Activated CD8-positive, alpha-beta memory T cell treated with anti-CD3 and anti-CD28 coated beads for 36 hours (primary cell): ENCODE measurements around the gene ST6GALNAC4. TPM values are rescaled to one million over a fixed set of nuclear protein-coding genes. Genes with fewer than 3 reads are reported as not detected.

Experiments used
- CTCF ChIA-PET: fragments of 350-600 bp; sonication (Branson Sonifier 250); formaldehyde crosslinking; loops from one replicate; lab custom pipeline; 2021; ENCODE audit warnings: antibody characterized with exemption; lab: Charles Lee
- POLR2A ChIA-PET: fragments of 350-600 bp; sonication (Branson Sonifier 250); formaldehyde crosslinking; loops from one replicate; lab custom pipeline; 2021; ENCODE audit warnings: antibody characterized with exemption; lab: Charles Lee
- total RNA-seq, 2 experiments: library from RNA; stranded (reverse); gene quantifications; one replicate each; pipeline ENCODE4 v1.2.3, GENCODE V29; 2021

The ST6GALNAC4 gene
- total RNA-seq, 2 experiments from 2014 or later: 44.1 to 44.2 TPM

DNA sequence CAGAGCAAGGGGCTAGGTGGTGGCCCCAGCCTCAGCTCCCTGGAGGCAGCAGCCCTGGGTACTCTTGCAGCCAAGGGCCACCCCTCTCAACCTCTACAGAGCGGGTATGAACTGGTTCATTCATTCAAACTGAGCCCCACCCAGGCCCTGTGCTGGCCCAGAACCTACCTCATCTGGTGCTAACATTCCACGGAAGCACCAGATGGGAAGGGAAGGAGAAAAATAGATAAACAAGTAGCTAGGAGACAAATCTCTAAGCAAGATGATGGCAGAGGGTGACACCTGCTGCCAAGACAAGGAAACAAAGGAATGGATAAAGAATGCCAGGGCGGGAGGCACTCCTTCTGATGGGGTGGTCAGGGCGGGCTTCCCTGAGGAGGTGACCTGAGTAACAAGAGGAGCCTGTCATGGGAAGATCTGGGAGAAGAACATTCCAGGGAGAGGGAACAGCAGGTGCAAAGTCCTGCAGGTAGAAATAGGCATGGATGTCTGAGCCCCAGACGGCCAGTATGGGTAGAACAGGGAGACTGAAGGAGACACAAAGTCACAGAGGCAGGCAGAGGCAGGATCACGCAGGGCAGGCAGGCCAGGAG lies 6.1 kb downstream of the ST6GALNAC4 start:
- CTCF ChIA-PET: interaction anchor here (0.8 to 2.2 kb wide), 4 partner anchors 11 to 59 kb away, joined by 3 to 8 read pairs (median 3); partner anchors contain the start of gene ST6GALNAC6
- POLR2A ChIA-PET: no interaction called here

DNA sequence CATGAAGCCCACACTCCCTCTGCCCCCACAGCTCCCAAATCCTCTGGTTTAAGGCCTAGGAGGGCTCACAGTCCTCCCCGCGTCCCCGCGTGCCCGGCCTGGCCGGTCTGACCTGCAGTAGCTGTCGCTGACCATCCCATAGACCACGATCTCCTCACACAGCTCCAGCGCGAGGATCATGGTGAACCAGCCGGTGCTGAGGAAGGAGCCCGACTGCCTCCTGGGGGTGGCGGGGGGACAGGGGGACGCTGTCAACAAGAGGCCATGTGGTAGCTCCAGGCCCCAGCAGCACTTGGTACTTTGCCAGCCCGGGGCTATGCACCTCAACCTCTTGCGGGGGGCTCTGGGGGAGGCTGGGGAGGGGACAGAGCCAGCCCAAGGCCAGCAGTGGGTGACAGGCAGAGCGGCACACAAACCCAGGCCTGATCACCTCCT lies 7.0 kb downstream of the ST6GALNAC4 start:
- CTCF ChIA-PET: interaction anchor here (0.8 to 2.2 kb wide), 4 partner anchors 10 to 58 kb away, joined by 3 to 8 read pairs (median 4); partner anchors contain the start of gene ST6GALNAC6

DNA sequence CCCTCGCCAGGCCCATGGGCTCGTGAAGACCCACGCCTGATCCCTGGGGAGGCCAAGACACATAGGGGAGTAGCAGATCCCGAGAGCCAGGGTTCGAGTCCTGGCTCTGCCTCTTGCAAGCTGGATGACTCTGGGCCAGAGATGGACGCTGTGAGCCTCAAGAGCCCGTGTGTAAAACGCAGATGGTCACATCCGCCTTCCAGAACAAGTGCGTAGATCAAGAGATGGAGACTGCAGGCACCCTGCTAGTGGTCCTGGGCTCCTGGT lies 8.2 kb downstream of the ST6GALNAC4 start:
- ChIA-PET POLR2A (no interaction called here), CTCF (interaction anchor here (2.2 kb wide), 1 partner anchor 39 kb away, joined by 8 read pairs; no protein-coding TSS in a partner anchor)

More for the DNA sequence above, 7.0 kb downstream of the ST6GALNAC4 start:
- POLR2A ChIA-PET: interaction anchor here (0.6 kb wide), 1 partner anchor 132 kb away, joined by 3 read pairs; no protein-coding TSS in a partner anchor

DNA sequence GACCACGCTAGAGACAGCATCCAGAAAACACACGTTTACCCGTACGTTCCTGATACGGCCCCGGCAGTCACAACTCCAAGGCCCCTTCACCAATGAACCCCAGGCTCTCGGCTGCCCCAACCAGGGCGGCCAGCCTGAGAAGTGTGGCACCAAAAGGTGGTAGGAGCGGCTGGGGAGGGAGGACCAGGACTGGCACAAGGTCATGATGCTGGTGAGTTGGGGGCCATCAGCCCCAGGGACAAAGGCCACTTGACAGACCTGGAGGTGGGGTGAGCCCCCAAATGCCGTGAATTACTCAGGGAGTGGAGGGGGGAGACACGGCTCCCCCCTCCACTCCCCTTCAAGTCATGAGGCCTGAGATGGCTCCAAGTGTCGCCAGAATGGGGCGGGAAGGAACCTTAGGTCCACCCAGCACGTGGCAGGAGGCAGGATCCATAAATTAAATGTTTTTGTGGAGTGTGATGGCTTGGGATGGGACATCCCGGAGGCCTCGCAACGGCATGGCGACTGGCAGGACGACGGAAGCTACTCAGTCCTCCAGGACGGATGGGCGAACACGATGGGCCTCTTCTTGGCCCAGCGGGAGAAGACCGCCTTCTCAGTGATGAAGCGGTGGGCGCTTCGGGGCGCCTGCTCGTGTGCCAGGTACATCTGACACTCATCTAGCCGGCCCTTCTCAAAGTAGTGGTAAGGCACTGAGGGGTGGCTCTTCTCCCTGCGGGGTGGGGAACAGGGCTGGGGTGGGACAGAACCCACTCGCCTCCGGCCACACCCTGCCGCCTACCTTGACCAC lies 8.8 kb downstream of the ST6GALNAC4 start:
- ChIA-PET CTCF (interaction anchor here (0.6 to 0.8 kb wide), 2 partner anchors 13 to 394 kb away, joined by 3 read pairs; no protein-coding TSS in a partner anchor), POLR2A (no interaction called here)

DNA sequence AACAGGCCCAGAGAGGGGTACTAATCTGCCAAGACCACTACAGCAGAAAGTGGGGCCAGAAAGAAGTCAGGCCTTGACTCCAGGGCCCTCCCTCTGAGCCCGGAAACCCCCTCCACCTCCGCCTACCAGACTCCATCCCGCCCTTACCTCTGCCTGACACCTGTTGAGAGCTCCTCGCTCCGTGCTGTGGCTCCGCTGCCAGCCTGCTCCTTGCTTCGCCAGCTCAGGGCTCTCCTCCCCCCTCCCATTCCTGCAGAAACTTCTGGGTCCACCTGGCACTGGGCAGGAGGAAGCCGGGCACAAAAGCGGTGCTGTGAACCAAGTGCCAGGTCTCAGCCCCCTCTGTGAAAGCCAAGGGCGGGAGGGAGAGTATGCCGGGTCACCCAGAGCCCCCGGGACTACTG lies 11.1 kb downstream of the ST6GALNAC4 start:
- ChIA-PET CTCF (interaction anchor here (0.5 to 2.3 kb wide), 6 partner anchors 11 to 291 kb away, joined by 3 to 17 read pairs (median 4); partner anchors contain the start of genes DPM2, SH2D3C, ST6GALNAC4 and TOR2A), POLR2A (interaction anchor here (1.4 to 4.2 kb wide), 3 partner anchors 10 to 171 kb away, joined by 3 to 52 read pairs (median 10); partner anchors contain the start of genes ST6GALNAC4 and TOR2A)

DNA sequence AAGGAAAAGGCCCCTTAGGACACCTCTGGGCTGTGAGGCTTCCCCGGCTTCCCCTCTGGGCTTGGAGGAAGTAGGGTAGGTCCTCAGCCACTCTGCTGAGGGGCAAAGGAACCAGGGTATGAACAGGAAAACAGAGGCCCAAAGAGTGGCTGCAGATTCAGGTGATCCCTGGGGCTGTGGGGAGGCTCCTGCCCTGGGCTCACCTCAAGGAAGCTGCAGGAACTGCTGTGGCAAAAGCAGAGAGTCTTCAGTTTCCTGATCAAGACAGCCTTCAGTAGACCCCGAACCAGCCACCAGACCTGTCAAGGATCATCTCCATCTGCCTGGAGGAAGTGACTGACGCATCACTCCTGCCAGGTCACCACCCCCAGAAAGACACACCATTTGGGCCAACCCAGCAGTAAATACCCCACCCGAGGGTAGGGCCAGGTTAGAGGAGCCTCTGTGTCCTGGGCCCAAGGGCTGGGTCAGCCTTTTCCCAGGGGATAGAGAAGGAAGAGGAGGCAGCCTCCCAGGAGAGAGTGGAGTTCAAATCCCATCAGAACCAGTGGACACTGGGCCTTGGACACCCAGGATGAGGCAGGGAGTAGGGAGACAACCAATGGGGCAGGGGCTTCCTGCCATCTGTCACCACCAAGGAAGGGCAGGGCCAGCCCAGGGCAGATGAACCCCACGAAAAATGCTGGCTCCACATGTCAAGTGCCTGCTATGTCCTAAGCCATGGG lies 11.7 kb downstream of the ST6GALNAC4 start:
- CTCF ChIA-PET: interaction anchor here (0.9 to 2.3 kb wide), 5 partner anchors 11 to 121 kb away, joined by 3 to 17 read pairs (median 7); partner anchors contain the start of genes DPM2 and ST6GALNAC4
- POLR2A ChIA-PET: interaction anchor here (1.3 to 4.2 kb wide), 4 partner anchors 11 to 454 kb away, joined by 3 to 52 read pairs (median 5); partner anchors contain the start of genes CDK9, LRSAM1, RPL12 and ST6GALNAC4

DNA sequence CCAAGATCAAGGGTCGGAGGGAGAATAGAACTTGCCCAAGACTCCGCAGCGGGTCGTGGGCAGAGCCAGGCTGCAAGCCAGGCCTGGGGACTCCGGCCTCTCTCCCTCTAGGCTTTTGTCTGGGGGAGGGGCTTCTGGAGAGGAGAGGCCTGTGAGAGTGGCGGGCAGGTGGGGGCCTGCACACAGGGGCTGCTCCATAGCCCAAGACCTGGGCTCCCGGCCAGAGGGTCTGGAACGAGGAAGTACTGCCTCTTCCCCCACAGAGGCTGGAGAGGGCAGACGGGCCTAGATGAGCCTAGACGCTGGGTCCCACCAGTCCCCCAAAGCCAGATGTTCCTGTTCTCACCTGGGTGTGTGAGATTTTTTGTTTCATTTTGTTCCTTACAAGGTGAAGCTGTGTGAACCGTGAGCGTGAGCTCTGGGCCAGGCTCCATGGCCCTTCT lies 12.3 kb downstream of the ST6GALNAC4 start:
- ChIA-PET POLR2A (interaction anchor here (1.0 to 4.2 kb wide), 5 partner anchors 11 to 453 kb away, joined by 3 to 52 read pairs (median 5); partner anchors contain the start of genes CDK9, LRSAM1, RPL12 and SH2D3C), CTCF (interaction anchor here (0.7 to 2.3 kb wide), 4 partner anchors 12 to 120 kb away, joined by 3 to 13 read pairs (median 5); partner anchors contain the start of gene ST6GALNAC4)

DNA sequence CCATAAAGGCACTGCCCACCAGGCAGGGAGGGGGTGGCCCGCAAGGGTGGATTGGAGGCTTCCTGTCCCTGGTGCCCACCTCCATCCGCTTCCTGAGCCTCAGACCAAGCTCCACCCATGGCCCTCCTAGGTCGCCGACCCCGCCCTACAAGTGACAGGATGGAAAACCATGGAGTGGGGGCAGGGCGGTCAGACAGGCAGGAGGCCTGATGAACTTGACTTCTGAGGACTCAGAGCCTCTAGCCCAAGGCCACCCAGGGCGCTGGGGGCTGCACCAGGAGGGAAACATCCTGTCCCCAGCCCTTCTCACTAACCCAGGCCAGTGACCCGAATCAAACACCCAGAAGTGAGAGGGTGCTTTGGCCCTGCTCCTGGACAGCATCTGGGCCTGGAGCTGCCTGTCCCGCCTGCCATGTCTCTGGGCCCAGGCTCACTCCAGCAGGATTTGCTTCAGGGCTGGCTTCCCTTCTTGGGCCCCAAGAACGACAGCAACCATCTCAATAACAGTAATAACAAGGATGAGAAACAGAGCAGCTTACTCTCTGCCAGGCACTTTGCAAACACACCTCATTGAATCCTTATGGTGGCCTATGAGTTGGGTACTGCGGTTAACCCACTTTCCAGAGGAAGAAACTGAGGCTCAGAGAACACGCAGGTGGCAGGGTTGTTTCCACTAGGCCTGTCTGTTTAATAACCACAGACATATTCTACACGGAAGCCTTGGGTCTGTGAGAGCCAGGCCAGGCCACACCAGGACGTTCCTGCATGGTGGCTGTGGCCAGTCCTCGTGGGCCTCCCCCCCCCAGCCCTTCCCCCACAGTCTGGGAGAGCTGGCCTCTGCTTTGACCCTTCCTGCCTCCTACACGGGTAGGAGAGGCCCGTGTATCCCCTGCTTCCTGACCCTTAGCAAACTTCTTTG lies 13.0 kb downstream of the ST6GALNAC4 start:
- CTCF ChIA-PET: interaction anchor here (0.7 to 2.3 kb wide), 6 partner anchors 13 to 119 kb away, joined by 3 to 13 read pairs (median 4); partner anchors contain the start of genes PIP5KL1 and ST6GALNAC4
- POLR2A ChIA-PET: interaction anchor here (0.7 to 4.2 kb wide), 6 partner anchors 12 to 453 kb away, joined by 3 to 52 read pairs (median 4); partner anchors contain the start of genes CDK9, LRSAM1, RPL12 and SH2D3C

DNA sequence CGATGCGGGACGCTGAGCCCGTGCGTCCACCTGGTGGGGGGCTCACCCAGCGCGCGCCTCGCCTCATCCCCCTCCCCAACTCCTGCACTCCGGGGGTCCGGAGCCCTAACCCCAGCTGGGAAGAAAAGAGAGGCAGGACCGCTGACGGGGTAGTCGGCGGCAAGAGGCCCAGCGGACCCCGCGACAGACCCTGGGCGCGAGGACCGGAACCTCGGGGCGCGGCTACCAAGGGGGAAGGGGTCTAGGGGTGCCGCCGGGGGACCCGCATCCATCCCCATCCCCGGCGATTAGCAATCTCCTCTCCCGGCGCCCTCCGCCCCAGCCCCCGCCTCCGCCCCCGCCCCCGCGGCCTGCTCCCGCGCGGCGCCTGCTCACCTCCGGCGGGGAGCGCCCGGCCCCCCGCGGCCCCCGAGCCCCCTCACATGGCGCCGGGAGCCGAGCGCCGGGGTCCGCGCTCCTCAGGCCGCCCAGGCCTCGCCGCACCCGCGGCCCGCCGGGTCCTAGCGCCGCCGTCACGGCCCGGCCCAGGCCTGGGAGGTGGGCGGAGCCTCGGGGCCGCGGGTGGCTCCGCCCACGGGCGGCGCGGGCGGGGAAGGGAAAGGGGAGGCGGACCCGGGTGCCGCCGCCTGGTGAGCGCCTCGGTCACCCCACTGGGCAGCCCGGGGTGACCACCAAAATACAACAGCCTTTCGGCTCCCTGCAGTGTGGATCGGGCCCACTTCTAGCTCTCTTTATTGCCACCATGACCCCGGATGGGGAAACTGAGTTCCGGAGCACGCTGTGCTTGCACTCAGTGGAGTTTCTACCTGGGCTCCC lies 17.5 kb downstream of the ST6GALNAC4 start, which contains the start of gene ST6GALNAC6:
Gene ST6GALNAC6, minus strand, starts transcription at position 476 of the 816 bp plus-strand sequence. CDS start 1,622 bp downstream, outside the sequence.
- ChIA-PET POLR2A (interaction anchor here (1.0 to 1.4 kb wide), 2 partner anchors 16 to 111 kb away, joined by 3 to 10 read pairs; no protein-coding TSS in a partner anchor), CTCF (interaction anchor here (0.9 to 2.2 kb wide), 5 partner anchors 10 to 129 kb away, joined by 3 to 6 read pairs (median 5); partner anchors contain the start of gene ST6GALNAC4)

DNA sequence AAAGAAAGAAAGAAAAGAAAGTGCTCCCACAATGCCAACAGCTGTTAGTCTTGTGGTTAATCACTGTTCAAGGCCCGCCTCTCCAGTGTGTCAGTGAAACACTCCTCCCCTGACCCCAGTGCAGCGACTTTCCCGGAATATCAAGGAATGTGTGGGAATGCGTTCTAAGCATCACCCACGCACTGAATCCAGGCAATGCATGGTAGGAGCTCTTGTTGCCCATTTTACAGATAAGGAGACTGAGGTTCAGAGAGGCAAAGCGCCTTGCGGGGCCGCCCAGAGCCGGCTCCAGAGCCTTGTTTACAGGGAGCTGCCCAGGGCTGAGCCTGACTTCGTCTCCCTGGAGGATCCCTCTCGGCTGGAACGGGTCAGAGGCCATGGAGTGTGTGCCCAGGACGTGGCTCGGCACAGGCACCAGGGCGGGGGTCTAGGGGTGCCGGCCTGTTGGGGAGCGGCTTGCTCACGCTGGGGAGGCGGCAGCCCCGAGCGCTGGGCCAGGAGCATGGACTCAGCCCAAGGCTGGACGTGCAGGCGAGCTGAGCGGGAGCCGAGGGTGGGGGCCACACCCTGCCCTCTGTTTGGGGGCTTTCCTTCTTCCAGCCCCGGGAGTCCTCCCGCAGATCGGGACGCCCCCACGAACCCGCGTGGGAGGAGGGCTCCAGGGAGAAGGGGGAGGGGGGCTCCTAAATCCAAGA lies 18.3 kb downstream of the ST6GALNAC4 start:
- CTCF ChIA-PET: interaction anchor here (0.9 to 2.2 kb wide), 3 partner anchors 16 to 23 kb away, joined by 5 to 6 read pairs (median 5); partner anchors contain the start of gene ST6GALNAC4

DNA sequence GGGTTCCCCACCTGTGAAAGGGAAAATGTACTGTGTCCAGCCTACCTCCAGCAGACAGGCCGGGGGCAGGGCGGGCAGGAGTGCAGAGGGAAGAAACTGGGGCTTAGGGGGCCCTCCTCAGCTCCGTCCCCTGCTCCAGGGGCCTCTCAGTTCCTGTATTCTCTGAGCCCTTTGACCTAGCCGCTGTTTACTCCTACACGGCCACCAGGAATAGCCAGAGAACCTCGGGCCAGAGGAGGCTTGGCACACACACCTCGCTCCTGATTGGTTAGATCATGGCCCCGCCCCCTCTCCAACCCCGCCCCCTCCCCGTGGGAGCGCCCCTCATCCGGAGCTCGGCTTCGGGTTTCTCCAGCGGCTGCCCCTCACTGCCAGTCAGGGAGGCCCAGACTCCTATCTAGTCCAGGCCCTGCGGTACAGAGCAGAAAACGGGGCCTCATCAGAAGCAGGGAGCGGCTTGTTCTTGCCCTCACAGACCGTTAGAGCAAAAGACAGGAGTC lies 19.6 kb downstream of the ST6GALNAC4 start:
- ChIA-PET POLR2A (interaction anchor here (0.5 kb wide), 1 partner anchor 32 kb away, joined by 3 read pairs; no protein-coding TSS in a partner anchor), CTCF (interaction anchor here (0.9 to 1.2 kb wide), 2 partner anchors 28 to 393 kb away, joined by 3 to 5 read pairs; no protein-coding TSS in a partner anchor)

More for the DNA sequence above, 18.3 kb downstream of the ST6GALNAC4 start:
- POLR2A ChIA-PET: interaction anchor here (0.5 to 1.0 kb wide), 4 partner anchors 18 to 563 kb away, joined by 3 to 5 read pairs (median 3); partner anchors contain the start of gene ST6GALNAC4

DNA sequence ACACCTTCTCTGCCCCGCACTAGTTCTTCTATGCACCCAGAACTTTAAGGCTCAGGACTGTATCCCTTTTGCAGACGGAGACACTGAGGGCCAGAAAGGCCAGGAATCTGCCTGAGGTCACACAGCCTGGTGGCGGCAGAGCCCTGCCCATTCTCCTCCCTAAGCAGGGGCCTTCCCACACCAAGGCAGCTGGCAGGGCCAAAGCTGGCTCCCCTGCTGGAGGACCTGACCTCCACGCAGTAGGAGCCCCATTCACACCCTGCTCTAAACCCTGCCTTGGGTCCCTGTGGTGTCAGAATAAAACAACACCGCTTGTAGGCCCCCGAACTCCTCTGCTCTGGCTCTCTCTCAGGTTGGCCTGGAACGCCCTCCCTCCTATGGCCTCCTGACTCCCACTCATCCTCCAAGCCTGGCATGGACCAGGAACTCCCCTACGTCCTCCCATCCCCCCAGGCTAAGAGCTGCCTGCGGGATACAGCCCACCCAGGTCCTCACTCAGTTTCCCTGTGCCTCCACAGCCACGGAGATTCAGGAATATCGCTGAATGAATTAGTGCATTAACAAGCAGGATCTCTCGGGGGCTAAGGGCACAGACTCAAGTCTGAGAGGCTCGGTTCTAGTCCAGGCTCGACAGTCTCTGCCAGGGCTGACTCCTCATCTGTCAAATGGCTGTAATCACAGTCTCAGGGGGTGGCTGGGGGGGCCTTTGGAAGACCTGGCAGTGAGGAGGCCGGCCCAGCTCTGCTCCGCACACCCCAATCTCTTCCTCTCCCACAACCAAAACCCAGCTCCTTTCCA lies 20.2 kb downstream of the ST6GALNAC4 start:
- POLR2A ChIA-PET: no interaction called here
- CTCF ChIA-PET: interaction anchor here (1.2 kb wide), 1 partner anchor 27 kb away, joined by 5 read pairs; no protein-coding TSS in a partner anchor

DNA sequence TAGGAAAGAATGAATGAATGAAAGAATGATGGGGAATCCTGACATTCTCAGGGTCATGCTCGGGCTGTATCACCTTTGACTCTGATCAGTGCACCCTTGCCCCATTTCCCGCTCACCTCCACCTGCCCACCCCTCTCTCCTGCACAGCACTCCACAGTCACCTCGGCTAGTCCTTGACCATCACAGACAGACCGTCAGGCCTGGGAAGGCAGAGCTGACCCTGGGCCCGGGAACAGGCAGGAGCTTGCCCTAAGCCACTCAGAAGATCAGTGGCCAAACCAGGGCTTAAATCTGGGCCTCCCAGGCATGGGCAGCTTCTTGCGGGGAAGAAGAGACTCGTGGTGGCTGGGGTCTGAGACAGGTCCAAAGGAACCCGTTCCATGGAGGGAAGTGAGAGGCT lies 21.0 kb downstream of the ST6GALNAC4 start:
- POLR2A ChIA-PET: no interaction called here
- CTCF ChIA-PET: no interaction called here

DNA sequence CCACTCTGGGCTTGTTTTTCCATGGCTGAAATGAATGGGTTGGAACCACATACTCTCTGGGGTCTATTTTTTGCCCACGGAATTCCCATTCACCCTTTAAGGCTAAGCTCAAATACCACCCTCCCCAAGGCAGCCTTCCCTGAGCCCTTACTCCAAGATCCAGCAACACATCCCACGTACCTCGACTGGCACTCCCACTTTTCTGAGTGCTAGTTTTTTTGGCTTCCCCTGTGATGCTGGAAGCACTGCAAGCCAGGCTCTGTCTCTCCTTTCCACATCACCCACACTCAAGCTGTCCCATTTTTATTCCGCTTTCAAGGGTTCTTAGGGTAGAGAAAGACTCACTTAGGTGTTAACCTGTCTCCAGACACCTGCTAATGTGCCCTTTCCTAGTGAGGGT lies 23.4 kb downstream of the ST6GALNAC4 start:
- ChIA-PET POLR2A (no interaction called here), CTCF (interaction anchor here (1.0 to 2.7 kb wide), 2 partner anchors 23 to 28 kb away, joined by 3 to 14 read pairs; no protein-coding TSS in a partner anchor)
